Stimulated activated CD8-positive, alpha-beta memory T cell treated with anti-CD3 and anti-CD28 coated beads, Interleukin-15, amount 100 ng/mL, for 48 hours (primary cell): ENCODE results near the gene ADAM17.
"Not testable (repeated sequence)": the region's sequence is repeated elsewhere in the genome, so short reads cannot be mapped to it uniquely, and the experiment has no call there.

Source experiments
- DNase-seq, 2 donors: peaks; one replicate each; pipeline ENCODE4 v3.0.0-alpha.2; 2020; ENCODE audit warnings: low read depth in 2 of 2

Gene ADAM17

GRCh38 chr2:9555297-9556120 lies at the start of gene ADAM17:
Gene ADAM17 (minus strand): TSS chr2:9555830. CDS start chr2:9555605, 225 bp downstream.
- DNase-seq = peak; percentile 92

- DNase-seq = no peak
Measured at GRCh38 chr2:9602412-9602811, 46.8 kb upstream of the ADAM17 start.

- no peak for DNase-seq
Measured at GRCh38 chr2:9601397-9601796, 45.8 kb upstream of the ADAM17 start.

- no peak for DNase-seq
Measured at GRCh38 chr2:9599430-9599829, 43.8 kb upstream of the ADAM17 start.

GRCh38 chr2:9596621-9597311 lies 41.1 kb upstream of the ADAM17 start:
- DNase-seq = no peak

- no peak for DNase-seq
Measured at GRCh38 chr2:9595746-9596145, 40.1 kb upstream of the ADAM17 start.

GRCh38 chr2:9595256-9595655 lies 39.6 kb upstream of the ADAM17 start:
- not testable (repeated sequence) for DNase-seq

GRCh38 chr2:9594366-9595054 lies 38.9 kb upstream of the ADAM17 start:
- no peak for DNase-seq

GRCh38 chr2:9593925-9594324 lies 38.3 kb upstream of the ADAM17 start:
- DNase-seq = peak in 1 of 2 donors; percentile 4

- no peak for DNase-seq
Measured at GRCh38 chr2:9592699-9593098, 37.1 kb upstream of the ADAM17 start.

GRCh38 chr2:9590641-9591040 lies 35.0 kb upstream of the ADAM17 start:
- no peak for DNase-seq

- DNase-seq = no peak
Measured at GRCh38 chr2:9586465-9586864, 30.8 kb upstream of the ADAM17 start.

GRCh38 chr2:9585486-9585885 lies 29.9 kb upstream of the ADAM17 start:
- DNase-seq = no peak

GRCh38 chr2:9584902-9585301 lies 29.3 kb upstream of the ADAM17 start:
- DNase-seq = not testable (repeated sequence)

GRCh38 chr2:9582624-9583023 lies 27.0 kb upstream of the ADAM17 start:
- DNase-seq = no peak

GRCh38 chr2:9578467-9579235 lies 23.0 kb upstream of the ADAM17 start:
- no peak for DNase-seq

- no peak for DNase-seq
Measured at GRCh38 chr2:9574331-9574730, 18.7 kb upstream of the ADAM17 start.

GRCh38 chr2:9573840-9574239 lies 18.2 kb upstream of the ADAM17 start:
- DNase-seq = no peak

GRCh38 chr2:9573013-9573720 lies 17.5 kb upstream of the ADAM17 start:
- no peak for DNase-seq

- DNase-seq = no peak
Measured at GRCh38 chr2:9570182-9571060, 14.8 kb upstream of the ADAM17 start.
